ENCODE data around the gene INSYN2B. TPM values are rescaled to one million over a fixed set of nuclear protein-coding genes. Genes with fewer than 3 reads are reported as not detected.

The INSYN2B gene
- total and polyA plus RNA-seq, 2 experiments from 2014 or later = 1.5 TPM; not detected in 1

- TF ChIP-seq EZH2phosphoT487 (IDR thresholded peaks at IDR 0.05; ENCODE audit: low read depth, severe bottlenecking, unreplicated experiment) (no peak), CTCF (IDR thresholded peaks at IDR 0.05; ENCODE audit: poor library complexity) (no peak), EZH2 (IDR thresholded peaks at IDR 0.05; ENCODE audit: borderline replicate concordance) (no peak)
- no peaks in the 10 kb centered on the region for H3K9me2 ChIP-seq (replicated peaks; ENCODE audit: insufficient read depth)
- H3K27ac ChIP-seq = no peak overlapping the region
- WGBS (ENCODE audit: low lambda C conversion rate, missing lambda C conversion rate) = 65% methylated on average over 7 of the region's 7 CpGs
- no peaks in the 10 kb centered on the region for H3K36me3 ChIP-seq (replicated peaks; ENCODE audit: insufficient read depth, low read depth)
- no peak overlapping the region for H2AFZ ChIP-seq
- H3K9me3 ChIP-seq (ENCODE audit: low read depth) = no peaks in the 10 kb centered on the region
- no peaks in the 10 kb centered on the region for H3K27me3 ChIP-seq
- DNase-seq (ENCODE audit: low spot score) = no peak
- H3K79me2 ChIP-seq = no peaks in the 10 kb centered on the region
- H4K20me1 ChIP-seq (ENCODE audit: insufficient read depth, poor library complexity, severe bottlenecking) = no peaks in the 10 kb centered on the region
- H3K4me1 ChIP-seq (ENCODE audit: insufficient read depth) = no peaks in the 10 kb centered on the region
- H3K4me2 ChIP-seq = no peak overlapping the region
- H3K4me3 ChIP-seq = no peak overlapping the region
Measured at GRCh38 chr5:169895926-169896325, 84.4 kb downstream of the INSYN2B start.

- Histone ChIP-seq H3K27ac (no peak overlapping the region), H3K79me2 (no peaks in the 10 kb centered on the region), H3K9me3 (ENCODE audit: low read depth) (no peaks in the 10 kb centered on the region), H2AFZ (no peak overlapping the region), H3K9me2 (replicated peaks; ENCODE audit: insufficient read depth) (no peaks in the 10 kb centered on the region), H3K27me3 (no peaks in the 10 kb centered on the region), H3K4me1 (ENCODE audit: insufficient read depth) (no peaks in the 10 kb centered on the region), H3K4me3 (no peak overlapping the region), H3K4me2 (no peak overlapping the region), H3K36me3 (replicated peaks; ENCODE audit: insufficient read depth, low read depth) (no peaks in the 10 kb centered on the region), H4K20me1 (ENCODE audit: insufficient read depth, poor library complexity, severe bottlenecking) (no peaks in the 10 kb centered on the region)
- DNase-seq (ENCODE audit: low spot score) = no peak
- 80% methylated on average over 2 of the region's 2 CpGs for WGBS (ENCODE audit: low lambda C conversion rate, missing lambda C conversion rate)
- TF ChIP-seq EZH2phosphoT487 (IDR thresholded peaks at IDR 0.05; ENCODE audit: low read depth, severe bottlenecking, unreplicated experiment) = no peak
- TF ChIP-seq EZH2 (IDR thresholded peaks at IDR 0.05; ENCODE audit: borderline replicate concordance) = no peak
- no peak for TF ChIP-seq CTCF (IDR thresholded peaks at IDR 0.05; ENCODE audit: poor library complexity)
Measured at GRCh38 chr5:169893571-169893970, 86.7 kb downstream of the INSYN2B start.

- Histone ChIP-seq H3K36me3 (replicated peaks; ENCODE audit: insufficient read depth, low read depth) (no peaks in the 10 kb centered on the region), H3K27me3 (no peaks in the 10 kb centered on the region), H3K4me3 (no peak overlapping the region), H3K4me2 (no peak overlapping the region), H3K9me3 (ENCODE audit: low read depth) (no peaks in the 10 kb centered on the region), H3K79me2 (no peaks in the 10 kb centered on the region), H3K4me1 (ENCODE audit: insufficient read depth) (no peaks in the 10 kb centered on the region), H3K27ac (no peak overlapping the region), H2AFZ (no peak overlapping the region), H4K20me1 (ENCODE audit: insufficient read depth, poor library complexity, severe bottlenecking) (no peaks in the 10 kb centered on the region), H3K9me2 (replicated peaks; ENCODE audit: insufficient read depth) (no peaks in the 10 kb centered on the region)
- DNase-seq (ENCODE audit: low spot score) = no peak
- TF ChIP-seq EZH2phosphoT487 (IDR thresholded peaks at IDR 0.05; ENCODE audit: low read depth, severe bottlenecking, unreplicated experiment) = no peak
- no peak for TF ChIP-seq CTCF (IDR thresholded peaks at IDR 0.05; ENCODE audit: poor library complexity)
- no peak for TF ChIP-seq EZH2 (IDR thresholded peaks at IDR 0.05; ENCODE audit: borderline replicate concordance)
Measured at GRCh38 chr5:169893010-169893409, 87.3 kb downstream of the INSYN2B start.

- H2AFZ ChIP-seq = no peak overlapping the region
- no peak overlapping the region for H3K4me2 ChIP-seq
- H3K27me3 ChIP-seq = peaks cover 2% of the 10 kb centered on the region
- whole genome bisulfite sequencing (ENCODE audit: low lambda C conversion rate, missing lambda C conversion rate) = 79% methylated on average over 4 of the region's 4 CpGs
- no peak for DNase-seq (ENCODE audit: low spot score)
- H3K36me3 ChIP-seq (replicated peaks; ENCODE audit: insufficient read depth, low read depth) = no peaks in the 10 kb centered on the region
- no peaks in the 10 kb centered on the region for H3K9me3 ChIP-seq (ENCODE audit: low read depth)
- H3K9me2 ChIP-seq (replicated peaks; ENCODE audit: insufficient read depth) = no peaks in the 10 kb centered on the region
- no peaks in the 10 kb centered on the region for H3K79me2 ChIP-seq
- H3K4me3 ChIP-seq = no peak overlapping the region
- no peaks in the 10 kb centered on the region for H3K4me1 ChIP-seq (ENCODE audit: insufficient read depth)
- H4K20me1 ChIP-seq (ENCODE audit: insufficient read depth, poor library complexity, severe bottlenecking) = no peaks in the 10 kb centered on the region
- H3K27ac ChIP-seq = no peak overlapping the region
- TF ChIP-seq EZH2phosphoT487 (IDR thresholded peaks at IDR 0.05; ENCODE audit: low read depth, severe bottlenecking, unreplicated experiment) = no peak
- TF ChIP-seq CTCF (IDR thresholded peaks at IDR 0.05; ENCODE audit: poor library complexity) = no peak
- no peak for TF ChIP-seq EZH2 (IDR thresholded peaks at IDR 0.05; ENCODE audit: borderline replicate concordance)
Measured at GRCh38 chr5:169889572-169889971, 90.7 kb downstream of the INSYN2B start.

Data from hepatocyte (in vitro differentiated cells).